Transverse colon (tissue), 4 donors: ENCODE data around the gene BRAT1. TPM values are rescaled to one million over a fixed set of nuclear protein-coding genes. Genes with fewer than 3 reads are reported as not detected.

Experiments used
- DNase-seq: peaks from one replicate; pipeline ENCODE4 v3.0.0-alpha.2; 2019
- H3K27ac ChIP-seq, 4 donors: fragments of 200-600 bp; sonication (generic); 2 replicates each; pipeline ENCODE4 v1.5.1; 2016 to 2018; ENCODE audit warnings: inconsistent platforms in 4 of 4
- H3K27me3 ChIP-seq: fragments of 200-600 bp; sonication (generic); 2 replicates; pipeline ENCODE4 v1.5.1; 2017; ENCODE audit warnings: inconsistent platforms
- H3K36me3 ChIP-seq, 4 donors: fragments of 200-600 bp; sonication (generic); 2 replicates each; pipeline ENCODE4 v1.5.1; 2017 to 2019; ENCODE audit warnings: inconsistent platforms in 4 of 4
- H3K4me1 ChIP-seq, 4 donors: fragments of 200-600 bp; sonication (generic); 2 replicates each; pipeline ENCODE4 v1.5.1; 2017 to 2020; ENCODE audit warnings: inconsistent platforms in 4 of 4
- H3K4me3 ChIP-seq, 4 donors: fragments of 200-600 bp; sonication (generic); 1 replicate in 1 of 4; 2 replicates in 3 of 4; pipeline versions ENCODE4 v1.5.1 to v1.6.1; 2017 to 2019; ENCODE audit warnings: inconsistent platforms in 4 of 4
- H3K9me3 ChIP-seq, 2 donors: fragments of 200-600 bp; sonication (generic); 2 replicates each; pipeline ENCODE4 v1.5.1; 2017 to 2019; ENCODE audit warnings: inconsistent platforms in 2 of 2
- CTCF ChIP-seq, 5 experiments: fragments of 200-600 bp in 3 of 5; fragments of 450-650 bp in 2 of 5; sonication (generic) in 3 of 5; IDR thresholded peaks; 1 replicate in 2 of 5; 2 replicates in 3 of 5; pipeline ENCODE4 v1.5.1; 2016 to 2017; ENCODE audit warnings: antibody characterized with exemption in 5 of 5, inconsistent platforms in 3 of 5, mild to moderate bottlenecking in 2 of 5, moderate library complexity in 1 of 5
- EP300 ChIP-seq: sonication (generic); formaldehyde crosslinking; IDR thresholded peaks from one replicate; pipeline ENCODE4 v1.6.1; 2017; ENCODE audit warnings: antibody characterized with exemption, low read depth
- POLR2A ChIP-seq: fragments of 450-650 bp; IDR thresholded peaks from one replicate; pipeline ENCODE4 v1.6.1; 2016; ENCODE audit warnings: antibody characterized with exemption, mild to moderate bottlenecking, moderate library complexity
- POLR2AphosphoS5 ChIP-seq, 3 donors: sonication (generic); formaldehyde crosslinking; IDR thresholded peaks; one replicate each; pipeline ENCODE4 v1.6.1; 2016; ENCODE audit warnings: antibody characterized with exemption in 3 of 3
- WGBS, 2 donors: methylation state at CpG; one replicate each; pipeline ENCODE4 v1.1.5; 2018; ENCODE audit warnings: low coverage in 1 of 2; 5-methylcytosine and 5-hydroxymethylcytosine counted together
- in situ Hi-C, 4 donors: fragments of 200-750 bp; cut with MboI; loops; one replicate each; pipeline versions ENCODE4 v1.15.0 to v1.15.1; 2017; ENCODE audit warnings: low sequenced_read_pairs in 3 of 4, low pct_ligation_motif_present in 1 of 4, low pct_unique_long_range_greater_than_20kb in 1 of 4
- intact Hi-C: fragments of 100-400 bp; cut with DNase I; formaldehyde crosslinking; loops from one replicate; pipeline ENCODE4 v1.15.1; 2023; ENCODE audit warnings: low total_unique reads
- total RNA-seq, 4 donors: library from RNA; depleted of rRNA; stranded (reverse); fragments of >200 nt; gene quantifications; one replicate each; pipeline ENCODE4 v1.1.0, GENCODE V29; 2016

Gene BRAT1
- total RNA-seq, 4 donors from 2014 or later = 31.7 to 120 (median 40.4) TPM

- TF ChIP-seq POLR2A = no peak
- TF ChIP-seq POLR2AphosphoS5 (IDR thresholded peaks at IDR 0.05) = no peak
- no peak for TF ChIP-seq CTCF (IDR thresholded peaks at IDR 0.05)
- TF ChIP-seq EP300 = no peak
- H3K4me1 ChIP-seq = peaks cover 16 to 40% (median 30%) of the 10 kb centered on the region in 4 donors
- no peak overlapping the region for H3K4me3 ChIP-seq
- H3K27ac ChIP-seq = peak overlapping the region in 2 of 4 donors; percentile 56 to 62
- in situ Hi-C loops (no loop called here), intact Hi-C loops (no loop called here)
- WGBS, 2 donors = 46 to 54% methylated on average over 9 to 18 of the region's 18 CpGs
- peak; percentile 74 for DNase-seq
- no peaks in the 10 kb centered on the region for H3K36me3 ChIP-seq
- H3K27me3 ChIP-seq = peaks cover 15% of the 10 kb centered on the region
- no peaks in the 10 kb centered on the region for H3K9me3 ChIP-seq
Measured at GRCh38 chr7:2517678-2518507, 37.4 kb downstream of the BRAT1 start.

GRCh38 chr7:2517026-2517425, 38.3 kb downstream of the BRAT1 start:
- in situ Hi-C loops = no loop called here
- 59% methylated on average over 8 of the region's 8 CpGs; no CpG with 5 or more reads in 1 of the 2 donors for WGBS, 2 donors

GRCh38 chr7:2516194-2516555, 39.1 kb downstream of the BRAT1 start:
- peaks cover 18 to 40% (median 36%) of the 10 kb centered on the region in 4 donors for H3K4me1 ChIP-seq
- H3K4me3 ChIP-seq = no peak overlapping the region
- H3K27me3 ChIP-seq = peaks cover 7% of the 10 kb centered on the region
- no peaks in the 10 kb centered on the region for H3K9me3 ChIP-seq
- in situ Hi-C loops (no loop called here), intact Hi-C loops (no loop called here)
- DNase-seq = no peak
- no peaks in the 10 kb centered on the region for H3K36me3 ChIP-seq
- no peak overlapping the region for H3K27ac ChIP-seq
- TF ChIP-seq CTCF (IDR thresholded peaks at IDR 0.05) (no peak), POLR2A (no peak), POLR2AphosphoS5 (IDR thresholded peaks at IDR 0.05) (no peak), EP300 (no peak)
- WGBS, 2 donors = 89% methylated on average over 8 of the region's 8 CpGs; no CpG with 5 or more reads in 1 of the 2 donors

More at GRCh38 chr7:2517026-2517425, 38.3 kb downstream of the BRAT1 start:
- Histone ChIP-seq H3K9me3 (no peaks in the 10 kb centered on the region), H3K36me3 (no peaks in the 10 kb centered on the region), H3K4me3 (no peak overlapping the region), H3K27ac (no peak overlapping the region), H3K4me1 (peaks cover 16 to 40% (median 32%) of the 10 kb centered on the region in 4 donors), H3K27me3 (peaks cover 14% of the 10 kb centered on the region)
- intact Hi-C loops = no loop called here
- no peak for DNase-seq
- no peak for TF ChIP-seq POLR2A
- no peak for TF ChIP-seq EP300
- no peak for TF ChIP-seq CTCF (IDR thresholded peaks at IDR 0.05)
- no peak for TF ChIP-seq POLR2AphosphoS5 (IDR thresholded peaks at IDR 0.05)

- in situ Hi-C loops = no loop called here
- Histone ChIP-seq H3K4me3 (no peak overlapping the region), H3K27ac (no peak overlapping the region), H3K27me3 (peaks cover 7% of the 10 kb centered on the region), H3K9me3 (no peaks in the 10 kb centered on the region), H3K4me1 (peaks cover 22 to 41% (median 39%) of the 10 kb centered on the region in 4 donors), H3K36me3 (no peaks in the 10 kb centered on the region)
- no peak for TF ChIP-seq POLR2AphosphoS5 (IDR thresholded peaks at IDR 0.05)
- TF ChIP-seq CTCF (IDR thresholded peaks at IDR 0.05) = no peak
- TF ChIP-seq POLR2A = no peak
- TF ChIP-seq EP300 = no peak
- no peak for DNase-seq
- WGBS, 2 donors = 88% methylated on average over 15 of the region's 15 CpGs; no CpG with 5 or more reads in 1 of the 2 donors
- intact Hi-C loops = no loop called here
Measured at GRCh38 chr7:2515424-2516193, 39.7 kb downstream of the BRAT1 start.
